M059J (cell line): Measurements from ENCODE around the gene TGDS. TPM values are rescaled to one million over a fixed set of nuclear protein-coding genes. Genes with fewer than 3 reads are reported as not detected.

Experiments
- total RNA-seq: library from RNA; depleted of rRNA; stranded (reverse); fragments of >200 nt; shearing (Covaris generic); gene quantifications from 2 replicates; pipeline ENCODE4 v1.2.3, GENCODE V29; 2014; rRNA removed

Gene TGDS
- total RNA-seq, 1 experiment from 2014 or later = 13.1 TPM

Other genes with a start within 250 kb of the TGDS start
- gene DCT, start 116.5 kb downstream of the TGDS start, total RNA-seq = not detected in 2 replicates
- gene GPR180, start 5.7 kb upstream of the TGDS start, total RNA-seq = 10.7 and 13.9 TPM in 2 replicates
- gene SOX21, start 116.4 kb upstream of the TGDS start, total RNA-seq = 0.07 and 0.32 TPM in 2 replicates